Stimulated activated CD4-positive, alpha-beta T cell treated with anti-CD3 and anti-CD28 coated beads, Interleukin-4, amount 100 ng/mL, for 1 hour (primary cell): ENCODE results near the gene MRPS27.

ENCODE experiments used
- DNase-seq: peaks from one replicate; pipeline ENCODE4 v3.0.0-alpha.2; 2020

The MRPS27 gene

GRCh38 chr5:72319976-72320752 lies at the start of gene MRPS27, which contains the start of gene PTCD2:
Gene MRPS27, minus strand, starts transcription at chr5:72320240. Its CDS starts 19 bp downstream, at chr5:72320221.
Gene PTCD2, plus strand, starts transcription at chr5:72320373. Its CDS starts 10 bp downstream, at chr5:72320383.
- DNase-seq, result peak; percentile 92

GRCh38 chr5:72369711-72370110 lies 49.7 kb upstream of the MRPS27 start:
- DNase-seq, result no peak

GRCh38 chr5:72369301-72369700 lies 49.3 kb upstream of the MRPS27 start:
- no peak for DNase-seq

GRCh38 chr5:72368271-72368670 lies 48.2 kb upstream of the MRPS27 start:
- no peak for DNase-seq

- peak; percentile 6 for DNase-seq
Measured at GRCh38 chr5:72366324-72366976, 46.4 kb upstream of the MRPS27 start.

GRCh38 chr5:72364951-72365350 lies 44.9 kb upstream of the MRPS27 start:
- no peak for DNase-seq

GRCh38 chr5:72364171-72364570 lies 44.1 kb upstream of the MRPS27 start:
- DNase-seq, result no peak

GRCh38 chr5:72363166-72363802 lies 43.2 kb upstream of the MRPS27 start:
- DNase-seq, result no peak

GRCh38 chr5:72359886-72360285 lies 39.8 kb upstream of the MRPS27 start:
- no peak for DNase-seq

GRCh38 chr5:72358925-72359324 lies 38.9 kb upstream of the MRPS27 start:
- no peak for DNase-seq

GRCh38 chr5:72356361-72356760 lies 36.3 kb upstream of the MRPS27 start:
- no peak for DNase-seq

- DNase-seq, result no peak
Measured at GRCh38 chr5:72355706-72356299, 35.8 kb upstream of the MRPS27 start.

- no peak for DNase-seq
Measured at GRCh38 chr5:72353046-72353445, 33.0 kb upstream of the MRPS27 start.

- no peak for DNase-seq
Measured at GRCh38 chr5:72352616-72353015, 32.6 kb upstream of the MRPS27 start.

GRCh38 chr5:72351376-72351775 lies 31.3 kb upstream of the MRPS27 start:
- DNase-seq, result no peak

- DNase-seq, result no peak
Measured at GRCh38 chr5:72347801-72348308, 27.8 kb upstream of the MRPS27 start.

GRCh38 chr5:72346398-72346797 lies 26.4 kb upstream of the MRPS27 start:
- no peak for DNase-seq

GRCh38 chr5:72338689-72339209 lies 18.7 kb upstream of the MRPS27 start:
- DNase-seq, result no peak

- DNase-seq, result no peak
Measured at GRCh38 chr5:72337159-72337558, 17.1 kb upstream of the MRPS27 start.

GRCh38 chr5:72330712-72331111 lies 10.7 kb upstream of the MRPS27 start:
- DNase-seq, result no peak

- DNase-seq, result no peak
Measured at GRCh38 chr5:72328172-72328571, 8.1 kb upstream of the MRPS27 start.

GRCh38 chr5:72326306-72326649 lies 6.2 kb upstream of the MRPS27 start:
- no peak for DNase-seq
